A673 (cell line): ENCODE data around the gene OR6B1. TPM values are rescaled to one million over a fixed set of nuclear protein-coding genes. Genes with fewer than 3 reads are reported as not detected.
A peak's percentile ranks its signal among the peaks of the same experiment; 100 is the strongest.

ENCODE experiments used
- BruUV-seq: library from RNA; stranded (reverse); fragments of 400-500 nt; replicated peaks from 2 replicates; lab custom pipeline; 2021; lab: Mats Ljungman, UMichigan
- CTCF ChIA-PET: fragments of 300-600 bp; sonication (Branson Sonifier 250); formaldehyde crosslinking; loops from one replicate; lab custom pipeline; 2022; ENCODE audit warnings: antibody characterized with exemption; lab: Charles Lee
- POLR2A ChIA-PET: fragments of 300-600 bp; sonication (Branson Sonifier 250); formaldehyde crosslinking; loops from one replicate; lab custom pipeline; 2022; ENCODE audit warnings: antibody characterized with exemption; ENCODE audit not compliant: low non-redundant PET; lab: Charles Lee
- DNase-seq: peaks from one replicate; pipeline ENCODE4 v3.0.0-alpha.2; 2015; ENCODE audit warnings: low spot score
- H3K27ac ChIP-seq: fragments of 200-600 bp; sonication (generic); 2 replicates; pipeline ENCODE4 v1.5.1; 2016; ENCODE audit warnings: mixed run types, low read depth, mild to moderate bottlenecking, mixed read lengths, antibody characterized with exemption, low read length; ENCODE audit not compliant: poor library complexity, severe bottlenecking
- H3K27me3 ChIP-seq: fragments of 200-600 bp; sonication (generic); replicated peaks from 2 replicates; pipeline ENCODE4 v1.6.1; 2017; ENCODE audit warnings: mixed run types, low read depth, mild to moderate bottlenecking, mixed read lengths, antibody characterized with exemption, low read length; ENCODE audit not compliant: insufficient read depth, poor library complexity
- H3K36me3 ChIP-seq: fragments of 200-600 bp; sonication (generic); 2 replicates; pipeline ENCODE4 v1.6.1; 2016; ENCODE audit warnings: mixed run types, mild to moderate bottlenecking, mixed read lengths, antibody characterized with exemption, low read length; ENCODE audit not compliant: insufficient read depth, poor library complexity, severe bottlenecking
- H3K4me1 ChIP-seq: fragments of 200-600 bp; sonication (generic); 2 replicates; pipeline ENCODE4 v1.6.1; 2017; ENCODE audit warnings: mixed run types, mild to moderate bottlenecking, mixed read lengths, antibody characterized with exemption, low read length; ENCODE audit not compliant: insufficient read depth, poor library complexity, severe bottlenecking
- H3K4me3 ChIP-seq: fragments of 200-600 bp; sonication (generic); 2 replicates; pipeline ENCODE4 v1.5.1; 2016; ENCODE audit warnings: low read depth, mixed run types, mild to moderate bottlenecking, mixed read lengths, low read length; ENCODE audit not compliant: poor library complexity, severe bottlenecking
- H3K9me3 ChIP-seq: fragments of 200-600 bp; sonication (generic); 2 replicates; pipeline ENCODE4 v1.6.1; 2016; ENCODE audit warnings: mixed run types, low read depth, mild to moderate bottlenecking, mixed read lengths, antibody characterized with exemption, low read length; ENCODE audit not compliant: poor library complexity, severe bottlenecking
- CTCF ChIP-seq: fragments of 300-800, 200-600 bp; sonication (generic); conservative IDR thresholded peaks from 2 replicates; pipeline ENCODE4 v1.5.1; 2017; ENCODE audit warnings: low read depth, mild to moderate bottlenecking, antibody characterized with exemption, low read length, moderate library complexity, mixed read lengths
- EZH2 ChIP-seq: fragments of 200-600 bp; sonication (generic); IDR thresholded peaks from 2 replicates; pipeline ENCODE4 v1.6.1; 2017; ENCODE audit warnings: borderline replicate concordance, low read depth, mild to moderate bottlenecking, mixed read lengths, antibody characterized with exemption, low read length; ENCODE audit not compliant: poor library complexity, severe bottlenecking
- intact Hi-C: fragments of 100-400 bp; cut with micrococcal nuclease; formaldehyde crosslinking; loops from one replicate; pipeline ENCODE4 v1.10.0; 2022; ENCODE audit not compliant: unreplicated experiment
- total RNA-seq: library from RNA; stranded (reverse); gene quantifications from 2 replicates; pipeline ENCODE4 v1.2.3, GENCODE V29; 2021

OR6B1 gene
- total RNA-seq, 1 experiment from 2014 or later, result not detected

GRCh38 chr7:143979359-143979758 is 20.8 kb upstream of the OR6B1 start:
- no peak overlapping the region for H3K27ac ChIP-seq
- DNase-seq, result peak; percentile 69
- H3K4me1 ChIP-seq, result no peaks in the 10 kb centered on the region
- POLR2A ChIA-PET, result no interaction called here
- CTCF ChIA-PET, result interaction anchor here (0.6 kb wide), 1 partner anchor 1501 kb away, joined by 7 read pairs; no protein-coding TSS in a partner anchor
- intact Hi-C loops, result no loop called here
- no TSS peak for BruUV-seq
- TF ChIP-seq EZH2 (no peak), CTCF (no peak)
- no peak overlapping the region for H3K4me3 ChIP-seq
- H3K36me3 ChIP-seq, result no peaks in the 10 kb centered on the region
- no peaks in the 10 kb centered on the region for H3K9me3 ChIP-seq
- no peaks in the 10 kb centered on the region for H3K27me3 ChIP-seq

GRCh38 chr7:143979998-143980397 is 20.1 kb upstream of the OR6B1 start:
- peak; percentile 4 for DNase-seq
- CTCF ChIA-PET, result interaction anchor here (0.6 kb wide), 1 partner anchor 1502 kb away, joined by 7 read pairs; no protein-coding TSS in a partner anchor
- intact Hi-C loops, result no loop called here
- BruUV-seq, result no TSS peak
- Histone ChIP-seq H3K4me3 (no peak overlapping the region), H3K9me3 (no peaks in the 10 kb centered on the region), H3K27me3 (no peaks in the 10 kb centered on the region), H3K4me1 (no peaks in the 10 kb centered on the region), H3K36me3 (no peaks in the 10 kb centered on the region), H3K27ac (no peak overlapping the region)
- POLR2A ChIA-PET, result no interaction called here
- TF ChIP-seq CTCF, result no peak
- TF ChIP-seq EZH2, result no peak

GRCh38 chr7:143980746-143981510 is 19.2 kb upstream of the OR6B1 start:
- intact Hi-C loops, result no loop called here
- Histone ChIP-seq H3K4me3 (no peak overlapping the region), H3K27me3 (no peaks in the 10 kb centered on the region), H3K27ac (no peak overlapping the region), H3K36me3 (no peaks in the 10 kb centered on the region), H3K9me3 (no peaks in the 10 kb centered on the region), H3K4me1 (no peaks in the 10 kb centered on the region)
- POLR2A ChIA-PET, result no interaction called here
- no peak for DNase-seq
- no TSS peak for BruUV-seq
- CTCF ChIA-PET, result no interaction called here
- TF ChIP-seq CTCF, result no peak
- TF ChIP-seq EZH2, result no peak
